Caco-2 (cell line): ENCODE results near the gene EIF4ENIF1. TPM values are rescaled to one million over a fixed set of nuclear protein-coding genes. Genes with fewer than 3 reads are reported as not detected.

Source experiments
- BruUV-seq: library from RNA; stranded (reverse); fragments of 400-500 nt; replicated peaks from 2 replicates; lab custom pipeline; 2021; lab: Mats Ljungman, UMichigan
- CTCF ChIA-PET: fragments of 300-600 bp; sonication (Branson Sonifier 250); formaldehyde crosslinking; loops from one replicate; lab custom pipeline; 2022; ENCODE audit warnings: antibody characterized with exemption; lab: Charles Lee
- POLR2A ChIA-PET: fragments of 300-600 bp; sonication (Branson Sonifier 250); formaldehyde crosslinking; loops from one replicate; lab custom pipeline; 2022; ENCODE audit warnings: antibody characterized with exemption; lab: Charles Lee
- DNase-seq, 2 experiments: peaks; one replicate each; pipeline versions ENCODE4 v3.0.0 to v3.0.0-alpha.2; 2020 to 2022
- H3K27me3 ChIP-seq: replicated peaks from 2 replicates; pipeline ENCODE4 v1.6.0; 2011; ENCODE audit warnings: low read length; ENCODE audit not compliant: control insufficient read depth, insufficient read depth
- H3K36me3 ChIP-seq: 2 replicates; pipeline ENCODE4 v1.5.1; 2011; ENCODE audit warnings: low read length; ENCODE audit not compliant: control insufficient read depth, insufficient read depth
- H3K4me1 ChIP-seq: fragments of 250-450 bp; sonication (Bioruptor Pico); 2 replicates; pipeline ENCODE4 v1.5.1; 2020; ENCODE audit warnings: mild to moderate bottlenecking
- H3K4me3 ChIP-seq: 2 replicates; pipeline ENCODE4 v1.5.1; 2011; ENCODE audit warnings: low read depth, mild to moderate bottlenecking, control low read depth, low read length
- H3K9me3 ChIP-seq: fragments of 250-450 bp; sonication (Bioruptor Pico); 2 replicates; pipeline ENCODE4 v1.5.1; 2020; ENCODE audit warnings: mild to moderate bottlenecking, moderate library complexity
- H3K27ac Mint-ChIP-seq: one replicate; pipeline ENCODE4 v1.8.0; 2022; ENCODE audit warnings: mixed read lengths; ENCODE audit not compliant: unreplicated experiment
- H3K27me3 Mint-ChIP-seq: one replicate; pipeline ENCODE4 v1.8.0; 2022; ENCODE audit warnings: mixed read lengths; ENCODE audit not compliant: insufficient read depth, unreplicated experiment
- H3K36me3 Mint-ChIP-seq: one replicate; pipeline ENCODE4 v1.8.0; 2022; ENCODE audit warnings: mild to moderate bottlenecking, mixed read lengths; ENCODE audit not compliant: insufficient read depth, unreplicated experiment
- H3K4me1 Mint-ChIP-seq: one replicate; pipeline ENCODE4 v1.8.0; 2022; ENCODE audit warnings: low read depth, mixed read lengths; ENCODE audit not compliant: unreplicated experiment
- H3K4me3 Mint-ChIP-seq: one replicate; pipeline ENCODE4 v1.8.0; 2022; ENCODE audit warnings: mild to moderate bottlenecking, moderate library complexity, mixed read lengths; ENCODE audit not compliant: unreplicated experiment
- H3K9me3 Mint-ChIP-seq: one replicate; pipeline ENCODE4 v1.8.0; 2022; ENCODE audit warnings: mixed read lengths; ENCODE audit not compliant: unreplicated experiment
- CTCF ChIP-seq, 2 experiments: fragments of 200-600 bp in 1 of 2; IDR thresholded peaks; 1 replicate in 1 of 2; 2 replicates in 1 of 2; pipeline versions ENCODE4 v1.5.1 to v1.8.0; 2011 to 2022; ENCODE audit warnings: antibody characterized with exemption in 1 of 2, control low read depth in 1 of 2, inconsistent platforms in 1 of 2, low read depth in 1 of 2, low read length in 1 of 2, mild to moderate bottlenecking in 1 of 2, moderate library complexity in 1 of 2; ENCODE audit not compliant: insufficient read depth in 1 of 2, severe bottlenecking in 1 of 2, unreplicated experiment in 1 of 2
- intact Hi-C: fragments of 100-400 bp; cut with micrococcal nuclease; formaldehyde crosslinking; loops from one replicate; pipeline ENCODE4 v1.10.0; 2022; ENCODE audit not compliant: unreplicated experiment
- total RNA-seq: library from RNA; stranded (reverse); gene quantifications from 2 replicates; pipeline ENCODE4 v1.2.3, GENCODE V29; 2022

EIF4ENIF1 gene
- total RNA-seq, 1 experiment from 2014 or later: 39.7 TPM

DNA sequence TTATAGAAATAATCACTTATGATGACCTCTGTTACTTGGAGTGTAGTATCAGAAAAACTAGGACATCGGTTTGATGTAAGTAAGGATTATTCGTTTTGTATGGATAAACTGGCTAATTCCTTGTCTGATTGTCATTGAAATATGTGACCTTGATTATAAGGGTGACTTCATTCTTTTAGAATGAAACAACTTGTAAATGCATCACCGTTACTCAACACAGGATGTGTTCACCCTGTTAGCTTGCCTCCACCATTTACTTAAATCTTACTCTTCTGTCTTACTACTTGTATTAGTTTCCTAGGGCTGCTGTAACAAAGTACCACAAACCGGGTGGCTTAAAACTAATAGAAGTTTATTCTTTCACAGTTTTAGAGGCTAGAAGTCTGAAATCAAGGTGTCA lies 14.6 kb upstream of the EIF4ENIF1 start:
- Mint-ChIP-seq H3K4me1 (no peaks in the 10 kb centered on the region), H3K27me3 (no peaks in the 10 kb centered on the region), H3K4me3 (no peak overlapping the region), H3K27ac (no peak overlapping the region), H3K36me3 (no peaks in the 10 kb centered on the region), H3K9me3 (no peaks in the 10 kb centered on the region)
- no peak for TF ChIP-seq CTCF (IDR thresholded peaks at IDR 0.05; ENCODE audit: insufficient read depth in 1 of 2, low read depth in 1 of 2, low read length in 1 of 2, severe bottlenecking in 1 of 2, unreplicated experiment in 1 of 2)
- no peaks in the 10 kb centered on the region for H3K27me3 ChIP-seq
- DNase-seq: no peak
- H3K36me3 ChIP-seq: no peaks in the 10 kb centered on the region; the same call in 1 of the 2 replicates
- POLR2A ChIA-PET: no interaction called here
- H3K4me1 ChIP-seq: no peaks in the 10 kb centered on the region
- no peak overlapping the region for H3K4me3 ChIP-seq
- CTCF ChIA-PET: no interaction called here
- no peaks in the 10 kb centered on the region for H3K9me3 ChIP-seq
- no TSS peak for BruUV-seq
- intact Hi-C loops: no loop called here

GRCh38 chr22:31503211-31503964 lies 13.7 kb upstream of the EIF4ENIF1 start:
- Mint-ChIP-seq H3K9me3 (no peaks in the 10 kb centered on the region), H3K27me3 (no peaks in the 10 kb centered on the region), H3K27ac (no peak overlapping the region), H3K36me3 (no peaks in the 10 kb centered on the region), H3K4me3 (no peak overlapping the region), H3K4me1 (no peaks in the 10 kb centered on the region)
- DNase-seq: no peak
- Histone ChIP-seq H3K36me3 (no peaks in the 10 kb centered on the region; the same call in 1 of the 2 replicates), H3K4me3 (no peak overlapping the region), H3K4me1 (no peaks in the 10 kb centered on the region), H3K27me3 (no peaks in the 10 kb centered on the region), H3K9me3 (no peaks in the 10 kb centered on the region)
- no TSS peak for BruUV-seq
- ChIA-PET CTCF (no interaction called here), POLR2A (no interaction called here)
- intact Hi-C loops: no loop called here
- no peak for TF ChIP-seq CTCF (IDR thresholded peaks at IDR 0.05; ENCODE audit: insufficient read depth in 1 of 2, low read depth in 1 of 2, low read length in 1 of 2, severe bottlenecking in 1 of 2, unreplicated experiment in 1 of 2)

GRCh38 chr22:31501738-31502137 lies 12.1 kb upstream of the EIF4ENIF1 start:
- ChIA-PET CTCF (no interaction called here), POLR2A (interaction anchor here (0.6 kb wide), 1 partner anchor 31 kb away, joined by 5 read pairs; no protein-coding TSS in a partner anchor)
- DNase-seq: no peak
- Histone ChIP-seq H3K4me1 (no peaks in the 10 kb centered on the region), H3K27me3 (no peaks in the 10 kb centered on the region), H3K4me3 (no peak overlapping the region), H3K9me3 (no peaks in the 10 kb centered on the region), H3K36me3 (no peaks in the 10 kb centered on the region)
- Mint-ChIP-seq H3K4me3 (no peak overlapping the region), H3K27me3 (no peaks in the 10 kb centered on the region), H3K27ac (no peak overlapping the region), H3K9me3 (no peaks in the 10 kb centered on the region), H3K36me3 (no peaks in the 10 kb centered on the region), H3K4me1 (no peaks in the 10 kb centered on the region)
- intact Hi-C loops: no loop called here
- no peak for TF ChIP-seq CTCF (IDR thresholded peaks at IDR 0.05; ENCODE audit: insufficient read depth in 1 of 2, low read depth in 1 of 2, low read length in 1 of 2, severe bottlenecking in 1 of 2, unreplicated experiment in 1 of 2)
- no TSS peak for BruUV-seq
